ENCODE data around the gene GDE1.

DNA sequence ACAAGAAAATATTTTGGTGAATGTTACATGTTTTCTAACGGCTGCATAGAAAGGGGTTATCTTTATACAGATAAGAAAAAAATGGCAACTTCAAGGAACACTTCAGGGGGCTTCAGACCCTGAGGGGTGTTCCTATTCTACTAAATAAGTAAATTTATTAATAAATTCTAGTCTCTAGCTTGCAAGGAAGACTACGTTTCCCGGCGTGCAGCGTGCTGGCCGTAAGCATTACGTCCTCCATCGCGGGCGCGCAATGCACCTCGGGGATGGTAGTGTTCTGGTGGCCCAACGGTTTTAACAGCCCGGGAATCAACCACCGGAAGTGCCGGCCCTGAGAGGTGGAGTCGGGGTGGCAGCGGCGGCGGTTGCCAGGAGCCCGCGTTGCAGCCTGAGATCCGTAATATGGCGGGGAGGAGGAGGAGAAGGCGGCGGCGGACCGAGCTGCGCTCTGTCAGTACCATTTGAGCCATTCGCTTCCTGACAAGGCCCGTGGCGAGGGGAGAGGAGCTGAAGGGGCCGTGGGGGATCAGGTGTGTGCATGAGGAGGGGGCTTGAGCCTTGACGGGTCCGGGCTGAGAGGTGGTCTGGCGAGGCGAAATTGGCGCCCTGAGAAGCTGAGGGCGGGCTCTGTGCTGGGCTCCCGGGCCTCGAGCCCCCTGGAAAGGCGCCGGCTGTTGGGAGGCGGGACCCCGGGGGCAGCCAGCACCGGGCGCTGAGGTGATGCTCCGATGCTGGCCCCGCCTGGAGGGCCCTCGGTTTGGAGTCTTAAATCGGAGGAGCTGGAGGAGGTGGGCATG, 1.9 kb upstream of the GDE1 start, which contains the start of gene CCP110:
- TF ChIP-seq, protein P1, sequence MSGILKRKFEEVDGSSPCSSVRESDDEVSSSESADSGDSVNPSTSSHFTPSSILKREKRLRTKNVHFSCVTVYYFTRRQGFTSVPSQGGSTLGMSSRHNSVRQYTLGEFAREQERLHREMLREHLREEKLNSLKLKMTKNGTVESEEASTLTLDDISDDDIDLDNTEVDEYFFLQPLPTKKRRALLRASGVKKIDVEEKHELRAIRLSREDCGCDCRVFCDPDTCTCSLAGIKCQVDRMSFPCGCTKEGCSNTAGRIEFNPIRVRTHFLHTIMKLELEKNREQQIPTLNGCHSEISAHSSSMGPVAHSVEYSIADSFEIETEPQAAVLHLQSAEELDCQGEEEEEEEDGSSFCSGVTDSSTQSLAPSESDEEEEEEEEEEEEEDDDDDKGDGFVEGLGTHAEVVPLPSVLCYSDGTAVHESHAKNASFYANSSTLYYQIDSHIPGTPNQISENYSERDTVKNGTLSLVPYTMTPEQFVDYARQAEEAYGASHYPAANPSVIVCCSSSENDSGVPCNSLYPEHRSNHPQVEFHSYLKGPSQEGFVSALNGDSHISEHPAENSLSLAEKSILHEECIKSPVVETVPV (CRISPR knock-in tag; IDR thresholded peaks at IDR 0.05): no peak
- TF ChIP-seq, protein P2, sequence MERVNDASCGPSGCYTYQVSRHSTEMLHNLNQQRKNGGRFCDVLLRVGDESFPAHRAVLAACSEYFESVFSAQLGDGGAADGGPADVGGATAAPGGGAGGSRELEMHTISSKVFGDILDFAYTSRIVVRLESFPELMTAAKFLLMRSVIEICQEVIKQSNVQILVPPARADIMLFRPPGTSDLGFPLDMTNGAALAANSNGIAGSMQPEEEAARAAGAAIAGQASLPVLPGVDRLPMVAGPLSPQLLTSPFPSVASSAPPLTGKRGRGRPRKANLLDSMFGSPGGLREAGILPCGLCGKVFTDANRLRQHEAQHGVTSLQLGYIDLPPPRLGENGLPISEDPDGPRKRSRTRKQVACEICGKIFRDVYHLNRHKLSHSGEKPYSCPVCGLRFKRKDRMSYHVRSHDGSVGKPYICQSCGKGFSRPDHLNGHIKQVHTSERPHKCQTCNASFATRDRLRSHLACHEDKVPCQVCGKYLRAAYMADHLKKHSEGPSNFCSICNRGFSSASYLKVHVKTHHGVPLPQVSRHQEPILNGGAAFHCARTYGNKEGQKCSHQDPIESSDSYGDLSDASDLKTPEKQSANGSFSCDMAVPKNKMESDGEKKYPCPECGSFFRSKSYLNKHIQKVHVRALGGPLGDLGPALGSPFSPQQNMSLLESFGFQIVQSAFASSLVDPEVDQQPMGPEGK (CRISPR knock-in tag; IDR thresholded peaks at IDR 0.05; ENCODE audit: borderline replicate concordance): no peak

Measured in SK-N-SH treated with all-trans-retinoic acid at 6 μM for 48 hours (cell line).